KBM-7 (cell line): ENCODE results near the gene LATS2.

Experiments used
- DNase-seq: peaks from one replicate; pipeline ENCODE4 v3.0.0-alpha.2; 2015
- in situ Hi-C: fragments of 300-500 bp; cut with MboI; formaldehyde crosslinking; loops from 2 replicates; pipeline ENCODE4 v1.14.3; 2020; ENCODE audit warnings: low sequenced_read_pairs, low pct_unique_long_range_greater_than_20kb, mixed read lengths

The LATS2 gene

DNA sequence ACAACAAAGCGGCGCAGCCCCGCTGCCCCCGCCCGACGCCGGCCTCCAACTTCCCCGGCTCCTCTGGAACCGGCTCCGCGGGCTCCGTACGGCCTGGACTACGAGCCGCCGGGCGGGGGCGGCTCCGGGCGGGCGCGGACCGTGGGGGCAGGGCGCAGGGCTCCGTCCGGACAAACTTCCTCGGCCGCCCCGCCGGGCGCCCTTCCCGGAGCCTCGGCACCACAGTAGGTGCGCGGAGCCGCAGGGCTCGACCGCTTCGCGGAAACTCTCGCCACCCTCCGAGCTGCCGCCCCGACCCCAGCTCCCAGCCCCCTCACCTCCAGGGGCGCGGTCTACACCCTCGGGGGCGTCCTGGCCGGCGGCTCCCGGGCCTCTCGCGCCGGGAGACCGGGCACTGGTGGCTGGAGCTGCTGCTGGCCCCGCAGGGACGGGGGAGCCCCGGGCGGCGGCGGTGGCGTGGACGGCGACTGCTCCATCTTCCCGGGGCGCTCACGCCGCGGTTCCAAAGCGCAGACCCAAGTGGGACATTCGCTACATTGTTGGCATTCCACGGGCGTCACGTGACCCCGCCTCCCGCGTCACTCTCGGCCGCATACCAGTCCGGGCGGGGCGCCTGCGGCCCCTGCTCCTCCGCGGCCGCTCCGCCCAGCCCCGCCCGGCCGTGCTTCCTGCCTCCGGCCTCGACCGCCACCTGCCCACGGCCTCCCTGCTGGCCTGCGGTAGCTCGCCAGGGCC, at the start of gene LATS2:
Gene LATS2, minus strand, starts transcription at position 558 of the 735 bp plus-strand sequence. CDS start 15,560 bp downstream, outside the sequence.
- peak; percentile 85 for DNase-seq
- in situ Hi-C loops: no loop called here

DNA sequence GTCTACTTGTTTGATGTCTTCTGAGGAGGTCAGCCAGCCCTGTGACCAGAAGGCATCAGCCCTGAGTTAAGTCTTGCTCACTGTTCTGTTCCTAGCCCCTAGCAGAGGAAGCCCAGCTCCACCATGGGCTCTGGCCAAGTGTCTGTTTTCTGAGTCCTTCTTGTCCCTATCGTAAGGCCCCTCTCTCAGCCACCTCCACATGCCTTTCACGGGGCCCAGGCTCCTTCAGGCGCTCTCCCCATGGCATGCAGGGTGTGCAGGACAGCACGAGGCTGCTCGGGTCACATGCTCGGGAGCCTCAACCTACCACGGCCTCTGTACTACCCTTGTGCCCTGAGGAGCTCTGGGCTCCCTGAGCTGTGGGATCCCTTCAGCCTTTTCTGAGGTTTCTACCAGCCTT, 47.8 kb upstream of the LATS2 start:
- in situ Hi-C loops: no loop called here
- DNase-seq: no peak

DNA sequence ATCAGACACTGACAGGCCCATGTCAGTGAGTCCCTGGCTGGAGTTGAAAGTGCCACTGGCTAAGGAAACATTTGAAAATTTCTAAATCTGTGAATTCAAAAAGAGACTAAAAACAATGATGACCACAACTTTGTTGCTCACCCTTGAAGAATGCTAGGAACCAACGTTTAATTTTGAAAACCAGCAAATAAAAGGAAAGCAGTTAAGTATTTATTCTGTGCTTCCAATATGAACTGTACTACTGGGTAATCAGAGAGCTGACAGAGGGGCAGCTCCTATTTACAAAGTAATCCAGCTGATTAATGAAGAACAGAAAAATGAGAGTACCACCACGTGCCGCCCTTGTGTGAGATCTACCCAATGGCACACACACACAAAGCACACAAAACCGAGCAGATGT, 44.7 kb upstream of the LATS2 start:
- no peak for DNase-seq

DNA sequence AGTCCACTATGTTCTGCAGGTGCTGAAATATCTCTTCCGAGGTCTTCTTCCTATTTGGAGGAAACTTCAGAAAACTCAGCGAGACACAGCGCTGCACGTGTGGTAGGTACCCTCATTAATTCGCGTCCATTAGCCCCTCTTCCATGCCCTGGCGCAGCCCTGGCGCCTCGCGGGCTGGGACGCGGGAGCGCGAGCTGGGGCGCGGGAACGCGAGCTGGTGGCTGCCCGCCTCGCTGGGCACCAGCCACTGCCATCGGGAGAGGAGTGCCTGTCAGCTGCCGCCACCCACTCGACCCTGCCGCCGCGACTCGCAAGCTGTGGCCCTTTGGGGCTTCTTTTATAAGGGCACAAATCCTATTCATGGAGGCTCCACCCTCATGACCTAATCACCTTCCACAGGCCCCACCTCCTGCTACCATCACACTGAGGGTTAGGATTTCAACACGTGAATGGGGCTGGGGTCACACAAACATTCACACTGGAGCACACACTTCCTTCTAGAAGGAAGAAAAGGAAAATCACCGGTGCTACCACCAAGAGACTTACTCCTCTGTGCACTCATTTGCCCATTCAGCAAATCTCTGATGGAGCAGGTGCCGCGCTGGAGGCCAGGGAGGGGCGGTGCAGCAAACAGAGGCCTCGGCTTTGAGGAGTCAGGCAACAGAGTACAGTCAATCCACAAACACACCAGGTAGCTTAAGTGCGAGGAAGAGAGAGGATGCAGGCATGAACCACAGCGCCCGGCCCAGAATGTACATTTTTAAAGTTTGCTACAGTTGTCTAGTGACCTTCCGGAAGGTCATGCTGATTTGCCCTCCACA, 43.0 kb upstream of the LATS2 start:
- in situ Hi-C loops: no loop called here
- no peak for DNase-seq

More for the DNA sequence above, 44.7 kb upstream of the LATS2 start:
- in situ Hi-C loops: no loop called here

DNA sequence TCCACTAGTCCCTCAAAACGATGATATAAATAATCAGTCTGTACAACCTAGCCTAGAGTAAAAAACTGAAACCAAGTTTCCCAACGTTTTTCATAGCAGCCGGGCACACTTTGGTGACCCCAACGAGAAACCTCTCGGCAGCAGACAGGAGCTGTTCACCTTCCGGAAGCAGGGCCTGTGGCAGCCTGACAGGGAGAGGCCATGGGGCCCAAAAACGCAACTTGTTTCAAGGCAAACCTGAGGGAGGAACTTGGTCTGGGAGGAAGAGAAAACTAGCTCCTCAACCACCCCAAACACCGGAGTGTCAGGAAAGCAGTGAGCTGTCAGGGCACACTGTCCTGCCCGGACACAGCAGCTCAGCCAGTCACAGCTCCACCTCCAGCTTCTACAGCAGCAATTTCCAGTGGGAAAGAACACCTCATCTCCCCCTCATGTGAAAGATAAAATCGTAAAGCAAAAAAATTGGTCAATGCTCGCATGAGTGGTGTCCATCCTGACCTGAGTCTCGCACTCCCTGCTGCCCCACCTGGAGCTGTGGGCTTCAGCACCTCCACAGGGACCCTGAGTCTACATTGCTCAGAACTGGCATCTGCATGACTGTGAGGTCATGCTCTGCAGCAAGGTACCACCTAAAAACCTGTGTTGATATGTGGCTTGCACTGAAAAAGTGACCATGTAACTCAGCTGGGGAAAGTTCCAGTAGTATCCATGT, 40.6 kb upstream of the LATS2 start:
- DNase-seq: no peak
- in situ Hi-C loops: no loop called here

DNA sequence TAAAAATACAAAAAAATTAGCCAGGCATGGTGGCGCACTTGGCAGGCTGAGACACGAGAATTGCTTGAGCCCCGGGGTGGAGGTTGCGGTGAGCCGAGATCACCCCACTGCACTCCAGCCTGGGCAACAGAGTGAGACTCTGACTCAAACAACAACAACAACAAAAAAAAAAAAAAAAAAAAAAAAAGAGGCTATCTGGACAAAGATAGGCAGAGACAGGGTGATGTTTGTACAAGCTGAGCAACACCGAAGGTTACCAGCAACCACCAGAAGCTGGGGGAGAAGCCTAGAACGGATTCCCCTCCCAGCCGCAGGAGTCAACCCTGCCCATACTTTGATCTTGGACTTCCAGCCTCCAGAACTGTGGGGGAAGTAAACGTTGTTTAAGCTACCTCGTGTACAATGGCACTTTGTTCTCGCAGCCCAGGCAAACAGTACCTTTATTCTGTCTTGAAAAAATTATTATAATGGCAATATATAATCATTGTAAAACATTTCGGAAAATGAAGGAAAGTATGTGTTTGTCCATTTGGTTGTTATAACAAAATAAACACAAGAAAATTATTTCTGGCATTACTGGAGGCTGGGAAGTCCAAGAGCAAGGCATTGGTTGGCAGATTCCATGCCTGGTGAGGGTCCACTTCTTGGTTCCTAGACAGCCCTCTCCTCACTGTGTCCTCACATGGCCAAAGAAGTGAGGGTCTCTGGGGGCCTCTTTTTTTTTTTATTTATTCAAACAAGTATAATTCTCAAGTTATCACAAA, 39.8 kb upstream of the LATS2 start:
- no peak for DNase-seq
- in situ Hi-C loops: no loop called here

DNA sequence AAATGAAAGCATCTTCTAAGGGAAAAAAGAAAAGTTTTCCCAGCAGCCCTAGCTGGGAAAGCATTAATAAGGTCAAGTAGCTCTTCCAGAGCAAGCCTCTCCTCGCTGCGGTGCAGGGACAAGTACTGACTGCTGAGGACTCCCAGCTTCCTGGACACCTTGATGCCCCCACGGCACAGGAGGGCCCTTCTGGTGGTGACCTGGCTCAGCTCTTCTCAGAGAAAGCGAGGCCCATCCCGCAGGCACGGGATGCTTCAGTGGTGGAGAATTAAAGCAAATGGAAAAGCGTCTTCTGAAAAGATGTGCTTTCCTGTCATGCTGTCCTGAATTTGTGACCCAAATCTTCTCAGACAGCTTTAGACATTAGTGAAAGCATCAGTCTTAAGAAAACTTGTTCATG, 38.8 kb upstream of the LATS2 start:
- no peak for DNase-seq
- in situ Hi-C loops: no loop called here

DNA sequence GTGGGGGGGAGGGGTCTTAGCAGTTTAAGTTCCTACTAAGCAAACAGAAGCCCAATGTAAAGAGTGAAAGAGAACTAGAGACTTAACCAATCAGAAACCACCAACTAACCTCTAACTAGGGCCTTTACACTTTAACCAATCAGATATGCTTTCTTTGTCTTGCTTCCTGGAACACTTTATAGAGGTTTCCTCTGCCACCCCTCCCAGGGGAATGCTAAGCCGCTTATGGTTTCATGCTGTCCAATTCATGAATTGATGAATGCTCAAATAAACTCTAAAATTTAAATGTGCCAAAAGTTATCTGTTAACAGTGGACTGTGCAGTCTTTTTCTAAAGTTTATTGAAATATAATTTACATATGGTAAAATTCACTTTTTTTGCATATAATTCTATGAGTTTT, 33.9 kb upstream of the LATS2 start:
- in situ Hi-C loops: no loop called here
- peak; percentile 14 for DNase-seq

DNA sequence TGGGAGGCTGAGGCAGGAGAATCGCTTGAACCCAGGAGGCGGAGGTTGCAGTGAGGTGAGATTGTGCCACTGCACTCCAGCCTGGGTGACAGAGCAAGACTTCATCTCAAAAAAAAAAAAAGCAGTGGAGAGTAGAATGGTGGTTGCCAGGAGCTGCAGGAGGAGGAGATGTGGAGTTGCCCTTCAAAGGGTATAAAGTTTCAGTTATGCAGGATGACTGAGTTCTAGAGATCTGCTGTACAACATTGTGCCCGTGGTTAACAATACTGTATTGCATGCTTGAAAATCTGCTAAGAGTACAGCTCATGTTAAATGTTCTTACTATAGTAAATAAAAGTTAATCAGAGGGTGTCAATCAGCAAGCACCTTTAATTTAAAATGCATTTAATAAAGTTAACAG, 28.4 kb upstream of the LATS2 start:
- in situ Hi-C loops: no loop called here
- DNase-seq: no peak

DNA sequence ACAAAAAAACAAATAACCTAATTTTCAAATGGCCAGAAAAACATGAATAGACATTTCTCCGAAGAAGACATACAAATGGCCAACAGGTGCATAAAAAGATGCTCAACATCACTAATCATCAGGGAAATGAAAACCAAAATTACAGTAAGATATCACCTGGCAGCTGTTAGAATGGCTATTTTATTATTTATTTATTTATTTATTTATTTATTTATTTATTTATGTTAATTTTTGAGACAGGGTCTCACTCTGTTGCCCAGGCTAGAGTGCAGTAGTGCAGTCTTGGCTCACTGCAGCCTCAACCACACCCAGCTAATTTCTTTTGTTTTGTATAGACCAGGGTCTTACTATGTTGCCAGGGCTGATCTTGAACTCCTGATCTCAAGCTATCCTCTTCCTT, 27.1 kb upstream of the LATS2 start:
- in situ Hi-C loops: no loop called here
- DNase-seq: no peak

DNA sequence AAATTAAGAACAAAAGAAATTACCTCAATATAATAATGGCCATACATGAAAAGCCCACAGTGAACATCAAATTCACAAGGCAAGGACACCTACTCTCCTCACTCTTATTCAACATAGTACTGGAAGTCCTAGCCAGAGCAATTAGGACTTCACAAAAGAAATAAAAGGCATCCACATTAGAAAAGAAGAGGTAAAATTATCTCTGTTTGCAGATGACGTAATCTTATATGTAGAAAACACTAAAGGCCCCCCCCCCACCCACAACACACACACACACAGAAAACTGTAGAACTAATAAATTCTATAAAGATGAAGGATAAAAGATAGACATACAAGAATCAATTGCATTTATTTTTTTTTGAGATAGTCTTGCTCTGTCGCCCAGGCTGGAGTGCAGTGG, 25.5 kb upstream of the LATS2 start:
- in situ Hi-C loops: no loop called here
- no peak for DNase-seq

DNA sequence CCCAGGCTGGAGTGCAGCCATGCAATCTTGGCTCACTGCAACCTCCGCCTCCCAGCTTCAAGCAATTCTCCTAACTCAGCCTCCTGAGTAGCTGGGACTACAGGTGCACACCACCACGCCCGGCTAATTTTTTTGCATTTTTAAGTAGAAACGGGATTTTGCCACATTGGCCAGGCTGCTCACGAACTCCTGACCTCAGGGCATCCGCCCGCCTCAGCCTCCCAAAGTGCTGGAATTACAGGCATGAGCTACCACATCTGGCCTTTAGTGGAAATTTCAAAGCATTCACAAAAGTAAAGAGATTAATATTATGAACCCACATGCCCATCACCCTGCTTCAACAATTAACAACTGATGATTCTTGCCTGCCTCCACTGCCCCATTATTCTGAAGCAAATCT, 20.5 kb upstream of the LATS2 start:
- in situ Hi-C loops: no loop called here
- DNase-seq: no peak

DNA sequence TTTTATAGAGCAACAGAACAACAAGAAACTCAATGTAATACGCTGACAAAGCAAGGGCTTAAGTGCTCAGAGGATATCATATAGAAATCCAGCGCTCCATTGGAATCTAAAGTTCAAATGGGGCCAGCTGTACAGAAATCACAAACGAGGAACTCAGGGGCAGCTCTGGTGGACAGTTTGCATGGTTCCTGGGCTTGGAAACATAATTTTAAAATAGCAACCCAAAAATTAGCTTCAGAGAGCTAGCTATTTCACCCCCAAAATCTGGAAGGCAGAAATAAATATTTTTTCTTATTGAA, 19.2 kb upstream of the LATS2 start:
- in situ Hi-C loops: no loop called here
- DNase-seq: no peak

DNA sequence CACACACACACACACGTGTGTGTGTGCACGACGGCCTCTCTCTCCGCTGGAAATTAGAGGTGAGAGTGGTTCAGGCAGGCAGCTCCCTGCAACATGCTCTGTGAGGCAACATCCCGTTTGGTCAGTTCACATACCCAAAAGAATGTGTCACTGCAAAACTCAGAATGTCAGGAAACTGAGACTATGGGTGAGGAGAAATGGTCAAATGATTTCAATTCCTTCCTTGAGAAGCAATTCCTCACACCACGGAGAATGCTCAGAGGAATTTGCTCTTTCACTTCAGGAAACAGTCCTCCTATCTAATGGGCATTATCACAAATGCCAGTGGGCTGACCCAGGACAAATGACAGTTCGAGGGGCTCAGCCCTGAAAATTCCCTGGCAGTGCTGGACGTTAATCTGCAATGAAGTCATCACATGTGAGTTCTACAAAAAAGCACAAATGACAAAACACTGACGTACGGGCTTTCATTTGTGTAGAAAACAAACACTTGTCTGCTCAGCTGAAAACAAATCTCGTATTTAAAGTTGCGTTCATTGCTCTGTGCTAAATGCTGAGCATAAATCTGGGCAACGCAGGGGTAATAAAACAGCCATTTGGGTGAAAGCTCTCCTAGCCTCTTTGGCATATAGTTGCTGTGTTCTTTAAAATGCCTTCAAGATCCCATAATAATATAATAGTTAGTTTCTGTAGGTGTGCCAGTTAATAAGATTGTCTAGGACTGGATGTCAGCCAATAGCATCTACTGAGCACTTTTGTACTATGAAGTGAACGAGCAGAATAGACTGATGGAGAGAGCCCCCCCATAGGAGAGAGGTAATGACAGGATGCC, 18.6 kb upstream of the LATS2 start:
- in situ Hi-C loops: no loop called here
- DNase-seq: no peak

DNA sequence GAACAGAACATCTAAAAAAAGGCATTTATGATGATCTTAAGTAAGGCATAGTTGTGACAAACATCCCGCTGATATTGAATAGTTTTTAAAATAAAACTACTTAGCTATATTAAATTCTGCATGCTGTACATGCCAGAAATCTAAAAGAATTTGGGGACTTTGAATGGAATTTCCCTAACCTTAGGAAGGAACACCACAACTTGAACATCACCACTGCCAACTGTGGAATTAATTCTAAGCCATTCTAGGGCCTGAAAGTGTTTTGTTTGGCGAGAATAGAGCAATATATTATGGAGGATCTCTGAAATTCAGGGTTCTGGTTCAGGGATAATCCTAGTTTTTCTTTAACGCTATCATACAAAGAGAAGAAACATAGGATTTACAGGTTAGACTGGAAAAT, 17.8 kb upstream of the LATS2 start:
- in situ Hi-C loops: no loop called here
- DNase-seq: no peak

DNA sequence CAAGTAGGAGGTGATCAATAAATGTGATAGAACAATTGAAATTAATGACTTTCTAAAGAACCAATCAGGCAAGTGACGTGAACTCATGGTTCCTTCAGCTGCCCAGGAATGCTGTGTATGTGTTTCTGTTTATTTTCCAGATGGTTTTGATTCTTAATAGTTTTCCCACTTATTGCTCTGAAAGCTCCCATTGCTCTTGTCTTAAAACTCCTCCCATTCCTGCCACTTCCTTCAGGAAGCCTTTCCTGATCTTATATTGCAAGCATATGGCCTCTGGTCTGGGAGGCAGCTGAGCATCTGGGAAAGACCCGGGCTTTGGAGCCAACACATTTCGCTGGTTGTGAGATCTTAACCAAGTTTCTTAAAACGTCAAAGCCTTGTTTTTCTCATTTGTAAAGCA, 17.1 kb upstream of the LATS2 start:
- in situ Hi-C loops: no loop called here
- DNase-seq: no peak

DNA sequence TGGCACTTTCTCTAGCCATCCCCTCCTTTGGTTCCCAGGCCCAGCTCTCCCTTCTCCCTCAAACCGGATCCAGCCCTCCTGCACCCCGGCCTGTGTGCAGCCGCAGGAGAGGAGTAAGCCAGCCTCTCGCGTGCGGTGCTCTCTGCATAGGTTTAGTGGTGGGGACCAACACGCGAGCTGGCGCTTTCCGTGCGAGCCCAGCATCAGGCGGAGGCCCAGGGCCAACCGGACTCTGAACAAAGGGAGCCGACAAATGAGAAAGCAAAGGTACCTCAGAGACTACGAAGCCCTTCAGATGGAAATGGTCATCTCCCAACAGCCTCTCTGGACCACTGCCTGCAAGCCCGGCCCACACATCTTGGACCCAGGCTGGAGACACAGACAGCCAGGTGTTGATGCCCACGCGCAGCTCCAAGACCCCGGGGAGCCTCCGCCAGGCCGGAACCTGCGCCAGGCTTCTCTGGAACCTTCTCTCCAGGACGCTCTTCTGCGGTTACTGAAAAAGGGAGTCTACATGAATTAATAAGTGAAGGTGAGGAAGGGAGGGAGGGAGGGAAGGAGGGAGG, 16.5 kb upstream of the LATS2 start:
- in situ Hi-C loops: no loop called here
- no peak for DNase-seq

DNA sequence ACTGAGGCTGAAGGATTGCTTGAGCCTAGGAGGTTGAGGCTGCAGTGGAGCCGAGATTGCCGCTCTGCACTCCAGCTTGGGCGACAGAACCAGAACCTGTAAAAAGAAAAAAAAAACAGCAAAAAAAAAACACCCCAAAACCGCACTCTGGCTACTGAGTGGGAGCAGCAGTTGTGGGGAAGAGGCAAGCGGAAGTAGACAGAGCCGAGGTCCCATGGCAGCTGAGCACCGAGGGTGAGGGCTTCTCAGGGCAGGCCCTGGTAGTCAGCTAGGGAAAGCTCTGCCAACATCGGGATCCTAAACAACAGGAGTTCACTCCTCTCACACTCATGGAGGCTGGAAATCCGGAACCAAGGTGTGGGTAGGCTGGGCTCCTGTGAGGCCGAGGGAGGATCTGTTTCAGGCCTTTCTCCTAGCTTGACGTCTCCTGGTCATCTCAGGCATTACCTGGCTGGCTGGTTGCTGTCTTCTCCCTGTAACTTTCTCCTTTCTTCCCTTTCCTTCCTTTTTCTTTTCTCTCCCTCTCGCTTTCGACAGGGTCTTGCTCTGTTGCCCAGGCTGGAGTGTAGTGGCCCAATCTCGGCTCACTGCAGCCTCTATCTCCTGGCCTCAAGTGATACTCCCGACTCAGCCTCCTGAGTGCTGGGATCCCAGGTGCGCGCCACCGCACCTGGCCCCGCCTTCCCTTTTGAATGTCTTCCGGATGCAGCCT, 15.8 kb upstream of the LATS2 start:
- no peak for DNase-seq
- in situ Hi-C loops: no loop called here
